Adrenal gland (tissue), 5 donors: ENCODE data around the gene SLC12A5.

Experiments used
- POLR2A ChIP-seq, 2 donors: fragments of 450-650 bp; IDR thresholded peaks; one replicate each; pipeline ENCODE4 v1.6.1; 2017; ENCODE audit warnings: antibody characterized with exemption in 2 of 2, mild to moderate bottlenecking in 2 of 2, moderate library complexity in 1 of 2
- TF ChIP-seq, protein P1 (sequence below), 6 experiments: fragments of 450-650 bp in 4 of 6; fragments of 200-600 bp in 2 of 6; sonication (generic) in 1 of 6; IDR thresholded peaks; 1 replicate in 5 of 6; 2 replicates in 1 of 6; pipeline versions ENCODE4 v1.5.1 to v1.8.0; 2016 to 2021; ENCODE audit warnings: antibody characterized with exemption in 6 of 6, mild to moderate bottlenecking in 2 of 6, moderate library complexity in 1 of 6
- donor health status: DM: no; HTN: no; CAD: no.

GRCh38 chr20:46078954-46079353 is 49.9 kb downstream of the SLC12A5 start:
- TF ChIP-seq, protein P1, sequence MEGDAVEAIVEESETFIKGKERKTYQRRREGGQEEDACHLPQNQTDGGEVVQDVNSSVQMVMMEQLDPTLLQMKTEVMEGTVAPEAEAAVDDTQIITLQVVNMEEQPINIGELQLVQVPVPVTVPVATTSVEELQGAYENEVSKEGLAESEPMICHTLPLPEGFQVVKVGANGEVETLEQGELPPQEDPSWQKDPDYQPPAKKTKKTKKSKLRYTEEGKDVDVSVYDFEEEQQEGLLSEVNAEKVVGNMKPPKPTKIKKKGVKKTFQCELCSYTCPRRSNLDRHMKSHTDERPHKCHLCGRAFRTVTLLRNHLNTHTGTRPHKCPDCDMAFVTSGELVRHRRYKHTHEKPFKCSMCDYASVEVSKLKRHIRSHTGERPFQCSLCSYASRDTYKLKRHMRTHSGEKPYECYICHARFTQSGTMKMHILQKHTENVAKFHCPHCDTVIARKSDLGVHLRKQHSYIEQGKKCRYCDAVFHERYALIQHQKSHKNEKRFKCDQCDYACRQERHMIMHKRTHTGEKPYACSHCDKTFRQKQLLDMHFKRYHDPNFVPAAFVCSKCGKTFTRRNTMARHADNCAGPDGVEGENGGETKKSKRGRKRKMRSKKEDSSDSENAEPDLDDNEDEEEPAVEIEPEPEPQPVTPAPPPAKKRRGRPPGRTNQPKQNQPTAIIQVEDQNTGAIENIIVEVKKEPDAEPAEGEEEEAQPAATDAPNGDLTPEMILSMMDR (IDR thresholded peaks at IDR 0.05), result no peak
- no peak for TF ChIP-seq POLR2A (IDR thresholded peaks at IDR 0.05)
